ENCODE measurements around the gene PRKACB. TPM values are rescaled to one million over a fixed set of nuclear protein-coding genes. Genes with fewer than 3 reads are reported as not detected.

PRKACB gene
- total RNA-seq, 1 experiment from 2014 or later: 28.5 TPM

DNA sequence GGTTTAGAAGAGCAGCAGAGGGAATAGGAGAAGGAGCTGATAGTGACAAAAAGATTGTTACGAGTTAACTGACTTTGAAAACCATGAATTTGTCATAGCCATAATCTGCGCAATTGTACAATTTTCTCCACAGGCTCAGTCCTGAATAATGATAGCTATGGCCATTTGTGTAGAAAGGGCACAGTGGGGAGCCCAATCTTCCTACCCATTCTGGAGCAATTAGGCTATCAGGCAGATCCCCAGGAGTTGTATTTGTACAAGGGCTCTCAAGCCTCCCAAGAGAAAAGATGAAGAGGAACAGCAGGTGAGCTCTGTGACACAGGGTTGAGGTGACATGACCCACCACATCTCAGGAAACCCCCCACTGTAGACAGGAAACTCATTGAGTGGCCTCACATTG, 115.3 kb downstream of the PRKACB start:
- no peaks in the 10 kb centered on the region for H3K36me3 Mint-ChIP-seq (ENCODE audit: insufficient read depth, unreplicated experiment)
- intact Hi-C loops (cut with micrococcal nuclease; ENCODE audit: unreplicated experiment): no loop called here
- TF ChIP-seq, protein P1, sequence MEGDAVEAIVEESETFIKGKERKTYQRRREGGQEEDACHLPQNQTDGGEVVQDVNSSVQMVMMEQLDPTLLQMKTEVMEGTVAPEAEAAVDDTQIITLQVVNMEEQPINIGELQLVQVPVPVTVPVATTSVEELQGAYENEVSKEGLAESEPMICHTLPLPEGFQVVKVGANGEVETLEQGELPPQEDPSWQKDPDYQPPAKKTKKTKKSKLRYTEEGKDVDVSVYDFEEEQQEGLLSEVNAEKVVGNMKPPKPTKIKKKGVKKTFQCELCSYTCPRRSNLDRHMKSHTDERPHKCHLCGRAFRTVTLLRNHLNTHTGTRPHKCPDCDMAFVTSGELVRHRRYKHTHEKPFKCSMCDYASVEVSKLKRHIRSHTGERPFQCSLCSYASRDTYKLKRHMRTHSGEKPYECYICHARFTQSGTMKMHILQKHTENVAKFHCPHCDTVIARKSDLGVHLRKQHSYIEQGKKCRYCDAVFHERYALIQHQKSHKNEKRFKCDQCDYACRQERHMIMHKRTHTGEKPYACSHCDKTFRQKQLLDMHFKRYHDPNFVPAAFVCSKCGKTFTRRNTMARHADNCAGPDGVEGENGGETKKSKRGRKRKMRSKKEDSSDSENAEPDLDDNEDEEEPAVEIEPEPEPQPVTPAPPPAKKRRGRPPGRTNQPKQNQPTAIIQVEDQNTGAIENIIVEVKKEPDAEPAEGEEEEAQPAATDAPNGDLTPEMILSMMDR (IDR thresholded peaks at IDR 0.05; ENCODE audit: unreplicated experiment): no peak
- H3K4me3 Mint-ChIP-seq (ENCODE audit: low read depth, unreplicated experiment): no peak overlapping the region
- no TSS peak for BruUV-seq (replicated peaks)
- H3K27me3 Mint-ChIP-seq (ENCODE audit: unreplicated experiment): no peaks in the 10 kb centered on the region
- peaks cover 54% of the 10 kb centered on the region for H3K4me1 Mint-ChIP-seq (ENCODE audit: low read depth, unreplicated experiment)
- peaks cover 4% of the 10 kb centered on the region for H3K9me3 Mint-ChIP-seq (ENCODE audit: low read depth, unreplicated experiment)
- DNase-seq: no peak
- CTCF ChIA-PET: no interaction called here
- H3K27ac Mint-ChIP-seq (ENCODE audit: unreplicated experiment): no peak overlapping the region

GRCh38 chr1:84259989-84260388, 115.9 kb downstream of the PRKACB start:
- H3K4me3 Mint-ChIP-seq (ENCODE audit: low read depth, unreplicated experiment): no peak overlapping the region
- H3K9me3 Mint-ChIP-seq (ENCODE audit: low read depth, unreplicated experiment): peaks cover 4% of the 10 kb centered on the region
- BruUV-seq (replicated peaks): no TSS peak
- no peak overlapping the region for H3K27ac Mint-ChIP-seq (ENCODE audit: unreplicated experiment)
- TF ChIP-seq, protein P1 (IDR thresholded peaks at IDR 0.05; ENCODE audit: unreplicated experiment): no peak
- intact Hi-C loops (cut with micrococcal nuclease; ENCODE audit: unreplicated experiment): no loop called here
- H3K27me3 Mint-ChIP-seq (ENCODE audit: unreplicated experiment): no peaks in the 10 kb centered on the region
- no peak for DNase-seq
- CTCF ChIA-PET: no interaction called here
- no peaks in the 10 kb centered on the region for H3K36me3 Mint-ChIP-seq (ENCODE audit: insufficient read depth, unreplicated experiment)
- H3K4me1 Mint-ChIP-seq (ENCODE audit: low read depth, unreplicated experiment): peaks cover 48% of the 10 kb centered on the region

DNA sequence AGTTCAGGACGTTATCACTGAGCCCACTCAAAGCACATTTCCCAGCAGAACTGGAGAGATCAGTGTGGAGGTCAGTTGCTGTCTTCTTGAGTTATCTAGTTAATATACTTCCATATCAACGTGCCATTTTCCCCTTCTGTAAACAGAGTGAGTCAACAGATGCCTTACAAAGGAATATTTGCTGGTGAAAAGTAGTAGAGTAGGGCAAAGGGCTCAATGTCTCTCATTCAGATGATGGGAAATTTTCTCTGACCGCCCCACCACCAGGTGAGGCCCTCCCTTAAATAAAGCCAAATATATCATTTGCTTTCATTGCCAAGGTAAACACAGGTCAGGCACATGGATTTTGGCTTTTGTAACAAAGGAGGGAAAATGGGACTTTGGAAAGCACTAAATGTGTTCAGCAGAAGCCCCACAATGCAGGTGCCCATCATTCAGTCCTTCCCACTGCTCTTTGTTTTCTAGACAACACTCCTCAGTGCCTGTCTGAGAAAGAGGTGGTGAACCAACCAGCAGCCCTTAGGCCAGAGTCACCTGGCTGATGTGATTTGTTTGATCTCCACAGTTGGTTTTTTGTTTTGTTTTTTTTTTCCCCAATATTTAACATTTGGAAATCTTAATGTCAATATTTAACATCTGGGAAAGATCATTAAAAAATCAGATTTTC, 116.9 kb downstream of the PRKACB start:
- H3K27ac Mint-ChIP-seq (ENCODE audit: unreplicated experiment): no peak overlapping the region
- peaks cover 38% of the 10 kb centered on the region for H3K4me1 Mint-ChIP-seq (ENCODE audit: low read depth, unreplicated experiment)
- H3K27me3 Mint-ChIP-seq (ENCODE audit: unreplicated experiment): no peaks in the 10 kb centered on the region
- H3K4me3 Mint-ChIP-seq (ENCODE audit: low read depth, unreplicated experiment): no peak overlapping the region
- peak; percentile 21 for DNase-seq
- TF ChIP-seq, protein P1 (IDR thresholded peaks at IDR 0.05; ENCODE audit: unreplicated experiment): no peak
- intact Hi-C loops (cut with micrococcal nuclease; ENCODE audit: unreplicated experiment): no loop called here
- no TSS peak for BruUV-seq (replicated peaks)
- peaks cover 4% of the 10 kb centered on the region for H3K9me3 Mint-ChIP-seq (ENCODE audit: low read depth, unreplicated experiment)
- no peaks in the 10 kb centered on the region for H3K36me3 Mint-ChIP-seq (ENCODE audit: insufficient read depth, unreplicated experiment)
- CTCF ChIA-PET: no interaction called here

DNA sequence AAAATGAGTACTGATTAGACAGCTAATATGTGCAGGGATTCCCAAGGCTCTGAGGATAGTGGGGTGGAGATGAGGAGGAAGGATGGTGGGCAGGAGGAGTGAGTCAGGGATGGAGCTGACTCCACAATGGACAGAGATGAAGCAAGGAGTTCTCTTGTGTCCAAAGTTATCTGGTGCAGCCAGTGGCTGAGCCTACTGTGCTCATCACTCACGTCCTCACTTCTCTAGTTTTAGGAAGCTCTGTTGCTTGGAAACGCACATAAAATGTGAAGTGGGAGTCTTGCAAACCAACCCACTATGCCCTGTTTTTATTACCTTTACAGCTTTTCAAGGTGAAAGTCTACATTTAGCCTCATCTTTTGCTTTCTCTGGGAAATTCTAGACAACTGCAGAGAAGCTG, 120.9 kb downstream of the PRKACB start:
- no TSS peak for BruUV-seq (replicated peaks)
- Mint-ChIP-seq H3K27ac (ENCODE audit: unreplicated experiment) (no peak overlapping the region), H3K9me3 (ENCODE audit: low read depth, unreplicated experiment) (no peaks in the 10 kb centered on the region), H3K4me1 (ENCODE audit: low read depth, unreplicated experiment) (peaks cover 38% of the 10 kb centered on the region), H3K36me3 (ENCODE audit: insufficient read depth, unreplicated experiment) (no peaks in the 10 kb centered on the region), H3K4me3 (ENCODE audit: low read depth, unreplicated experiment) (no peak overlapping the region), H3K27me3 (ENCODE audit: unreplicated experiment) (no peaks in the 10 kb centered on the region)
- CTCF ChIA-PET: no interaction called here
- no peak for DNase-seq
- intact Hi-C loops (cut with micrococcal nuclease; ENCODE audit: unreplicated experiment): no loop called here
- TF ChIP-seq, protein P1 (IDR thresholded peaks at IDR 0.05; ENCODE audit: unreplicated experiment): no peak
